ENCODE data around the gene ERVH48-1.
"Not testable (repeated sequence)": the region's sequence is repeated elsewhere in the genome, so short reads cannot be mapped to it uniquely, and the experiment has no call there.

ERVH48-1 gene

DNA sequence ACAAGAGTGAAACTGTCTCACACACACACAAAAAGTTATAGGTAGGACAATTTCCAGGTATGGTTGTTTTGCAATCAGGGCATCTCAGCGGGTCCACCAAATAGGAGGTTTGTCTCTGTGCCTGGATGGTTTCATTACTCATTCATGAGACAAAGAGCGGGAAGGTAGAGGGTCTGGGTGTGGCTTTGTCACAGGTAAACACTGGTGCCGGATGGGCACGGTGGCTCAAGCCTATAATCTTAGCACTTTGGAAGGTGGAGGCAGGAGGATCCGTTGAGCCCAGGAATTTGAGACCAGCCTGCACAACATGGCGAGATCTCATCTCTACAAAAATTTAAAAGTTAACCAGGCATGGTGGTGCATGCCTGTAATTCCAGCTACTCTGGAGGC, 16.3 kb upstream of the ERVH48-1 start:
- DNase-seq: peak in 1 of 10 donors; percentile 41
- intact Hi-C loops (cut with DNase I): no loop called here

DNA sequence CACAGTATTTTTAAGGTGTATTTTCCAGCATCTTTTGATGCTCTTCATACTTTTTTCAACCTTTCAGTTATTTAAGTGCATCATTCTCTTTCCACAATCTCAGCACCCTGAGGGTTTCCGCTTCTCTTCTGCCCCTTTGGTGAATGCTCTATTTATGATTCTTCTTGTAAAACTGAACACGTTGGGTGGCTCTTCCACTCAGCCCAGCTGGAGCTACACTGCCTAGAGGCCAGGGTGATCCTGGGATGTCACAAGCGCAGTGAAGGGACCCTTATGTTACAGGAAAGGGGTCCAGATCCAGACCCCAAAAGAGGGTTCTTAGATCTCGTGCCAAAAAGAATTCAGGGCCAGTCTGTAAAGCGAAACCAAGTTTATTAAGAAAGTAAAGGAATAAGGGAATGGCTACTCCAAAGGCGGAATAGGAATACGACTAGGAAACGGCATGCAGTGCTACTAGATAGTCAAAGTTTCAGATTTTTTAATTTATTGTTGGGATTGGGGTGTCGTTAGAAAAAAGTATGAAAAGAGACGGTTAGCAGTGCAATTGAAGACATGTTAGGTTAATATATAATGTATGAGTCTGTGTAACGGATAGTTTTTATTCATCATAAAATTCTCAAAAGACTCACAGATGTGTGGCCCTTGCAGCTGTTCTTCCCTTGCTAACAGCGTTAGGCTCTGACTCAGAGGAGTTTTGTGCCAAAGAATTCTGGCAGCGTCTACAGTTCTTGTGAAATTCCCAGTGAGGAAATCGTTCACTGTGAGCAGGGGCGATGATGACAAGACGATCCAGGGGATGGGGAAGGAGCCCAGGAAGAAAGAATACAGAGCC, 14.4 kb upstream of the ERVH48-1 start:
- peak in 8 of 10 donors; percentile 25 to 92 (median 66) for DNase-seq
- intact Hi-C loops (cut with DNase I): no loop called here

DNA sequence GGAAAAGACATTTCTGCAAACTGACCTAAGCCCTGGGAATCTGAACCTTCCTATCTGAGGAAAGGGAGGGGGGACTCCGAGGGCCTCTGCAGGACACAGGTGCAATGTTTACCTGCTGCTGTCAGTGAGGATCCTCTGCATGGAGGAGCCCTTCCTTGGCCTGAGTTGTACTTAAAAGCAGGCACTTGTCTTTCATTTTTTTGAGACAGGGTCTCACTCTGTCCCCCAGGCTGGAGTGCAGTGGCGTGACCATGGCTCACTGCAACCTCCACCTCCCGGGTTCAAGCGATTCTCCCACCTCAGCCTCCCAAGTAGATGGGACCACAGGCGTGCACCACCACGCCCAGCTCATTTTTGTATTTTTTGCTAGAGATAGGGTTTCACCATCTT, 13.2 kb upstream of the ERVH48-1 start:
- DNase-seq; intact Hi-C loops (cut with DNase I): not testable (repeated sequence)

DNA sequence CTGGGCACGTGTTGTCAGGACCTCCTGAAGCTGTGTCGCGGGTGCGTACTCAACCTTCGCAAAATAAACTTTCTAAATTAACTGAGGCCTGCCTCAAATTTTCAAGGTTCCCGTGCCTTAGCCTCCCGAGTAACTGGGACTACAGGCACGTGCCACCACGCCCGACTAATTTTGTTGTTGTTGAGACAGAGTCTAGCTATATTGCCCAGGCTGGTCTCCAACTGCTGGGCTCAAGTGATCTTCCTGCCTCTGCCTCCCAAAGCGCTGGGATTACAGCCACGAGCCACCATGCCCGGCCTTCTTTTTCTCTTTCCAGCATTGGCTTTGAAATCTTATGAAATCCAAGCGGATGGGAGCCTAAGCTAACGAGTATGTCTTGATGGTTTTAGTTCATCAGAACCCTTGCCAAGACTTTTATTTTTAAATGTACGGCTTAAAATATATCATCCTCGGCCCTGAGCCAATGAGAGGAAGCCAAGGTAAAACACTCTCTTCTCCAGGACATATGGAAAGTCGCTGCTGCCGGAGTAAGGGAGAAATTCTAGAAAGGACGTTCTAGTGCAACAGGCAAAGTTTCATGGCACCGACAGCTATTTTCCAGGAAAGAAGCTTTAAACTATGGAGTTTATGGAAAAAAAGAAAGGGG, 12.7 kb upstream of the ERVH48-1 start:
- intact Hi-C loops (cut with DNase I): no loop called here
- no peak for DNase-seq

DNA sequence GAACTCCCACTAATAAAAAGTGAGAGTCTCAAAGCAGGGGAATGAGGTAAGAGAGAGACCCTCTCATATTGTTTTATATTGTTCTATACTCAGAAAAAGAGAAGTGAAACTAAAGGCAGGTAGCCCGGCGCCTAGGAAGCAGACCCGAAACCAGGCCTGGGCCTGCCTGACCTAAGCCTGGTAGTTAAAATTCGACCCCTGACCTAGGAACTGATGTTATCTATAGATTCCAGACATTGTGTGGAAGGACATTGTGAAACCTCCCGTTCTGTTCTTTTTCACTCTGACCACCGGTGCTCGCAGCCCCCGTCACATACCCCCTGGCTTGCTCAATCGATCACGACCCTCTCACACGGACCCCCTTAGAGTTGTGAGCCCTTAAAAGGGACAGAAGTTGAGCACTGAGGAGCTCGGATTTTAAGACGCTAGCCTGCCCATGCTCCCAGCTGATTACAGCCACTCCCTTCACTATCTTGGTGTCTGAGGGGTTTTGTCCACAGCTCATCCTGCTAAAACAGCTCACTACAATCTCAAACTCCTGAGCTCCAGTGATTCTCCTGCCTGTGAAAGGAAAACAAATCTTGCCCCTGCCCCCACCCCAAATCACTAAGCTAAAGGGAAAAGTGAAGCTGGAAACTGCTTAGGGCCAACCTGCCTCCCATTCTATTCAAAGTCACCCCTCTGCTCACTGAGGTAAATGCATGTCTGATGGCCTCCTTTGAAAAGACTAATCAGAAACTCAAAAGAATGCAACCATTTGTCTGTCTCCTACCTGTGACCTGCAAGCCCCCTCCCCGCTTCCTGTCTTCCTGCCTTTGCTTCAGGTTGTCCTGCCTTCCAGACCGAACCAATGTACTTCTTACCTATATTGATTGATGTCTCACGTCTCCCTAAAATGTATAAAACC, 11.9 kb upstream of the ERVH48-1 start:
- DNase-seq: peak in 1 of 10 donors; percentile 49
- intact Hi-C loops (cut with DNase I): not testable (repeated sequence)

DNA sequence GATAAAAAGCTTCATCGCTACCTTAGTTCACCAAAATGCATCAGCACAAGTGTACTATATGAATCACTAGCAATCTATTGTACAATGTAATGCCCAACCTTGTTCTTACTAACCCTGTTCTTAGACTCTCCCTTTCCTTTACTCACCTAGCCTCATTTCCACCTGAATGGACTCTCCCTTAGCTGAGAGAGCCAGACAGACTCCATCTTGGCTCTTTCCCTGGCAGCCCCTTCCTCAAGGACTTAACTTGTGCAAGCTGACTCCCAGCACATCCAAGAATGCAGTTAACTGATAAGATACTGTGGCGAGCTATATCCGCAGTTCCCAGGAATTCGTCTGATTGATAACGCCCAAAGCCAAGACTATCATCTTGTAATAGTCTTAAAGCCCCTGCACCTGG, 10.9 kb upstream of the ERVH48-1 start:
- DNase-seq; intact Hi-C loops (cut with DNase I): not testable (repeated sequence)

DNA sequence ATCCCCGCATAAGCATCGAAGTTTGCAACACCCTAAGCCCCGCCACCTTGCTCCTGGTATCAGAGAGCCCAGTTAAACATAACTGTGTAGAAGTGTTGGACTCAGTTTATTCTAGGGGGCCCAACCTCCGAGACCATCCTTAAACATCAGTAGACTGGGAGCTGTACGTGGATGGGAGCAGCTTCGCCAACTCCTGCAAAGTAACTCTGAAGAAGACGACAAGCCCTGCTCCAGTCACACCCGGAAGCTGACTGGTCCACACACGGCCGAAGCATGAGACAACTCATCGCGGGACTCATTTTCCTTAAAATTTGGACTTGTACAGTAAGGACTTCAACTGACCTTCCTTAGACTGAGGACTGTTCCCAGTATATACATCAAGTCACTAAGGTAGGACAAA, 8.5 kb upstream of the ERVH48-1 start:
- intact Hi-C loops (cut with DNase I): not testable (repeated sequence)

DNA sequence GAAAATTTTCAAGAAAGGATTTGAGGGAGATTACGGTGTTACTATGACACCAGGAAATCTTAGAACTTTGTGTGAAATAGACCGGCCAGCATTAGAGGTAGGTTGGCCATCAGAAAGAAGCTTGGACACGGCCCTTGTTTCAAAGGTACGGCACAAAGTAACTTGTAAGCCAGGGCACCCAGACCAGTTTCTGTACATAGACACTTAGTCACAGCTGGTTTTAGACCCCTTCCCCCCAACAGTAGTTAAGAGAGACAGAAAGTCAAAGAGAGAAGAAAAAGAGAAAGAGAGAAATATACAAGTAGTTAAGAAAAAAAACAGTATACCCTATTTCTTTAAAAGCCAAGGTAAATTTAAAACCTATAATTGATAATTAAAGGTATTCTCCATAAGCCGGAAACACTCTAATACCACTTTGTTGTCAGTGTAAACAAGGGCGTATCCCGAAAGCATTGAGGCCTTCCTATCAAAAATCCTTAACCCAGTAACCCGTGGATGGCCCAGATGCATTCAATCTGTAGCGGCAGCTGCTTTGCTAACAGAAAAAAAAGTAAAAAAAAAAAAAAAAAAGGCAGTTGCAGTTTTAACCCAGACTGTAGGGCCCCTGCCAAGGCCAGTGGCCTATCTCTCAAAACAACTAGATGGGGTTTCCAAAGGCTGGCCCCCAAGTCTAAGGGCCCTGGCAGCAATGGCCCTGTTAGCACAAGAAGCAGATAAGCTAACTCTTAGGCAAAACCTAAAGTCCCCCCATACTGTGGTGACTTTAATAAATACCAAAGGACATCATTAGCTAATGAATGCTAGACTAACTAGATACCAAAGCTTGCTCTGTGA, 7.9 kb upstream of the ERVH48-1 start:
- DNase-seq; intact Hi-C loops (cut with DNase I): not testable (repeated sequence)

More for the DNA sequence above, 8.5 kb upstream of the ERVH48-1 start:
- DNase-seq: not testable (repeated sequence)

DNA sequence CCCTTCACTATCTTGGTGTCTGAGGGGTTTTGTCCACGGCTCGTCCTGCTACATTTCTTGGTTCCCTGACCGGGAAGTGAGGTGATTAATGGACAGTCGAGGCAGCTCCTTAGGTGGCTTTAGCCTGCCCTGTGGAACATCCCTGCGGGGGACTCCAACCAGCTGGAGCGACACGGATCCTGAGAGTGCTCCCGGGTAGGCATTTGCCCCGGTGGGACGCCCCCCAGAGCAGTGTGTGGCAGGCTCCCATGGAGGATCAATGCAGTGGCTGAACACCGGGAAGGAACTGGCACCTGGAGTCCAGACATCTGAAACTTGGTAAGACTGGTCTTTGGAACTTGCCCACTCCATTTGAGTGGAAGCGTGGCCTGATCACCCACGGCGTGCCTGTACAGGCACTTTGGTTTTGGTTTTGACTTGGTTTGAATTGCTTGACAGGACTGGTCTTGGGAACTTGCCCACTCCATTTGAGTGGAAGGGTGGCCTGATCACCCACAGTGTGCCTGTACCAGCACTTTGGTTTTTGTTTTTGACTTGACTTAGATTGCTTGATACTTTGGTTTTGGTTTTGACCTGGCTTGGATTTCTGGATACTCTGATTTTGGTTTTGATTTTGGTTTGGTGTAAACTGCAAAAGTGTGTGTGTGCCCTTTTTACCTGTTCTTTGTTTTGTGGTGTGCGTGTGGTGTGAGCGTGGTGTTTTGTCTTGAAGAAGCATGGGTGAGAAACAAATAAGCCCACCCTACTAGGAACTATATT, 7.1 kb upstream of the ERVH48-1 start:
- intact Hi-C loops (cut with DNase I); DNase-seq: not testable (repeated sequence)

DNA sequence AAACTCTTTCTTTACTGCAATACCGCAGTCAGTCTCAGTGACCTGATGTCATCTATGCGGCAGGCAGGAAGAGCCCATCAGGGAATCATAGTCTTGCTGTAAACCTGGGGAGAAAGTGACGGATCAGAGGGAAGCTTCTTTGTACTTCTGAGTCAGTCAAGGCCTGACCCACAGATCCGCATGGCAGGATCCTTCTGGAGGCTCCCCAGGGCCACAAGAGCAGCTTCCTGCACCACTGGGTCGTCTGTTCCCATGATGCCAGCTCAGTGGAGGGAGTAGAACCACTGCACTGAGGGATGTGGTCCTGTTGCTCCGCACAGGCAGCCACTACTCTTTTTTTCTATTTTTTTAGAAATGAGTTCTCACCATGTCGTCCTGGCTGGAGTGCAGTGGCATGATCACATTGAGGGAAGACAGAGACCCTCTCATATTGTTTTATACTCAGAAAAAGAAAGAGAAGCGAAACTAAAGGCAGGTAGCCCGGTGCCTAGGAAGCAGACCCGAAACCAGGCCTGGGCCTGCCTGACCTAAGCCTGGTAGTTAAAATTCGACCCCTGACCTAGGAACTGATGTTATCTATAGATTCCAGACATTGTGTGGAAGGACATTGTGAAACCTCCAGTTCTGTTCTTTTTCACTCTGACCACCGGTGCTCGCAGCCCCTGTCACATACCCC, 6.3 kb upstream of the ERVH48-1 start:
- intact Hi-C loops (cut with DNase I): no loop called here
- no peak for DNase-seq

DNA sequence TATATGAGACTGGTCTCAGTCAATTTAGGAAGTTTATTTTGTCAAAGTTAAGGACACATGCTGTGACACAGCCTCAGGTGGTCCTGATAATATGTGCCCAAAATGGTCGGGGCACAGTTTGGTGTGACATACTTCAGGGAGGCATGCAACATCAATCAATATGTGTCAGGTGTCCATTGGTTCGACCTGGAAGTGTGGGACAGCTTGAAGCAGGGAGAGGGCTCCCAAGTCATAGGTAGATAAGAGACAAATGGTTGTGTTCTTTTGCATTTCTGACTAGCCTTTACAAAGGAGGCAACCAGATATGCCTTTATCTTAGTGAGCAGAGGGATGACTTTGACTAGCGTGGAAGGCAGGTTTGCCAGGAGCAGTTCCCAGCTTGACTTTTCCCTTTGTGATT, 4.5 kb upstream of the ERVH48-1 start:
- intact Hi-C loops (cut with DNase I): loop anchor here (10.0 kb wide), 1 partner anchor 45 kb away; the partner anchor contains the start of gene PKNOX1
- DNase-seq: no peak

DNA sequence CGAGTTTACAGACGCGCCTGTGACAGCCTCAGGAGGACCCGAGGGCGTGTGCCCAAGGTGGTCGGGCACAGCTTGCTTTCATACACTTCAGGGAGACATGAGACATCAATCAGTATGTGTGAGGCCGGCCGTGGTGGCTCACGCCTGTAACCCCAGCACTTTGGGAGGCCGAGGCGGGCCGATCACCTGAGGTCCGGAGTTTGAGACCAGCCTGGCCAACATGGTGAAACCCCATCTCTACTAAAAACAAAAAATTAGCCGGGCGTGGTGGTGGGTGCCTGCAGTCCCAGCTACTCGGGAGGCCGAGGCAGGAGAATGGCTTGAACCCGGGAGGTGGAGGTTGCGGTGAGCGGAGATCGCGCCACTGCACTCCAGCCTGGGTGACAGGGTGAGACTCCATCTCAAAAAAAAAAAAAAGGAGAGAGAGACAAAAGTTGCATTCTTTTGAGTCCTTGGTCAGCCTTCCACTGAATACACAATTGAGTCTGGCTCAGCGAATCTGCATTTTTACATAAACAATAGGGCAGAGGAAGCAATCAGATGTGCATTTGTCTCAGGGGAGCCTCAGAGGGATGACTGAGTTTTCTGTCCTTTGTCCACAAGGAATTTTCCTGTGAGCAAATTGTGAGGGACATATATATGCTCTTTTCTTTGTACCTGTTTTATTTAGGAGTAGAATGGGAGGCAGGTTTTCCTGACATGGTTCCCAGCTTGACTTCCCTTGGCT, 2.2 kb upstream of the ERVH48-1 start:
- not testable (repeated sequence) for DNase-seq
- intact Hi-C loops (cut with DNase I): loop anchor here (10.0 kb wide), 1 partner anchor 47 kb away; the partner anchor contains the start of gene PKNOX1

DNA sequence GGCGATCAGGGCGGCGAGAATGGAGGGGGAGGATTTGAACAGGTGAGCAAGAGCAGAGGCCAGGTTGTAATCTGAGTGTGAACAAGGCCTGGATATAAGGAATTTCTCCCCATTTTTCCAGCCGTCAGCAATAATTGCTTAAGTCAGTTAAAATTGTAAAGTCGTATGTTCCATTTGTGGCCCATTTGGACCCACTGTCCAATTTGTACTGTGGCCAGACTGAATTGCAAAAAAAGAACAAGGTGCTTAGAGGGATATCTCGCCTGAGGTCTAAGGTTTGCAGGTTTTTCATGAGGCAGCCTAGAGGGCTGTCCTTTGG, 1.0 kb downstream of the ERVH48-1 start:
- intact Hi-C loops (cut with DNase I): loop anchor here (10.0 kb wide), 1 partner anchor 50 kb away; the partner anchor contains the start of gene PKNOX1
- DNase-seq: peak in 1 of 10 donors; percentile 74

DNA sequence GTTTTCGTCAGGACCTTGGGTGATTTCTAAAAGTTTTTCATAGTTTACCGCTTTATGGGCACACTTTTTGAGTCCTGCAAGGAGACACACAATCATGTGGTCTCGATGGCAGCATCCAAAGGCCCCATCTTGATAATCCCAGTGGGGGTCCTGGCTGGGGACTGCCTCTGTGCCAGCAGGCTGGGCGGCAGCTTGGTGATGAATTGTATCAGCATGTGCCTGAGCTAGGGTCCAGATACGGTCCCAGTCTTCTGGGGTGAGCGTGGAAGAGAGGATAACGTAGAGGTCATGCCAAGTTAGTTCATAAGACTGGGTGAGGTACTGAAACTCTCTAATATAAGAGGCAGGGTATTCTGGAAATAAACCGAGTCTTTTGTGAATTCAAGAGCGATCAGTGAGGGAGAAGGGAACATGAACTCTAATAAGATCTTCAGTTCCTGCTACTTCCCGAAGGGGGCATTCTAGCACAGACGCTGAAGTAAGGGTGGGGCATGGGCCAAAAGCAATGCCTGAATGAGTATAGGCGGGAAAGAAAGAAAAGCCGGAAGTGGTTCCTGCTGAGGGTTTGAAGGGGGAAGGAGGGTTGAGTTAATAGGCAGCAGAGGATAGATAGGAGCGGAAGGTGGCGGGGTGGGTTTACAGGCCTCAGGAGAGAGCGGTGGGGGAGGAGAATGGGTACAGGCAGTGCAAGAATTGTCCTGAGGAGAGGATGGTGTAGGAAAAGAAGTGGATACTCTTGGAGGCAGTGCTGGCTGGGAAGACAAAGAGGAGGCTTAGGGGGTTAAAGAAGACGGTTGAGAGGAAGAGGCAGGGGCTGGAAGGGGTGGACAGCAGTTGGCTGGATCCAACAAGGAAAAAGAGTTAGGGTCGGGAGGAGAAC, 1.6 kb downstream of the ERVH48-1 start:
- DNase-seq: peak in 8 of 10 donors; percentile 39 to 93 (median 67)

DNA sequence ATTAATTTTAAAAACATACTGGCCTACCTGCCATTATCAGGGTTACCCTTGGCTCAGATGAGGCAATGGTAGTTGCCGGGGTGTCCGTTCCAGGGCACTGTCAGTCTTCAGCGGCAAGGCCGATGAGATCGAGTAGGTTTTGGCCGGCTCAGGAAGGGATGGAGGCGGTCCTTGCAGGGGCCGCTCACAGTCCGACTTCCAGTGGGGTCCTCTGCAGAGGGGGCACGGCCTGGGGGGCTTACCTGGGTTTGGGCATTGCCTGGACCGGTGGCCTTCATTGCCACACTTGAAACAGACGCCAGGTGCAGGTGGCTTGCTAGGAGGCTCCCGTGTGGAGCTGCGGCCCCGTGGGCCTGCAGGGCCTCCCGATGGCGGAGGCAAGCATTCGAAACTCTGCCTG, 2.5 kb downstream of the ERVH48-1 start:
- intact Hi-C loops (cut with DNase I): loop anchor here (10.0 kb wide), 1 partner anchor 52 kb away; the partner anchor contains the start of gene PKNOX1
- DNase-seq: peak in 1 of 10 donors; percentile 77

More for the DNA sequence above, 1.6 kb downstream of the ERVH48-1 start:
- intact Hi-C loops (cut with DNase I): loop anchor here (10.0 kb wide), 1 partner anchor 51 kb away; the partner anchor contains the start of gene PKNOX1

DNA sequence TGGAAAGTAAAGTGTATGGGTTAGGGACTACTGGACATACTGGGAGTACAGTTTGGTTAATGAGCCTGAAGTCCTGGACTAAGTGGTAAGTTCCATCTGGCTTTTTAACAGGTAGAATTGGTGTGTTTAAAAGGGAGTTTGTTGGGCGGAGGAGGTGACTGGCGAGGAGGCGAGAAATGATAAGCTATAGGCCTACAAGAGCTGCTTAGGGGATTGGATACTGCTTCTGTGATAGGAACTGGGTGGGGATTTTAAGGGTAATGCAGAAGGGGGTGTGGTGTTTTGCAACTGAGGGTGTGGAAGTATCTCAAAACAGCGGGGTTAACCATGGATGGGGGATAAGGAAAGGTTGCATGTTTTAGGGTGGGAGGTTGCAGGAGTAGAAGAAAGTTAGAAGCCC, 3.5 kb downstream of the ERVH48-1 start:
- DNase-seq: peak in 1 of 10 donors; percentile 5
- intact Hi-C loops (cut with DNase I): loop anchor here (10.0 kb wide), 1 partner anchor 53 kb away; the partner anchor contains the start of gene PKNOX1

DNA sequence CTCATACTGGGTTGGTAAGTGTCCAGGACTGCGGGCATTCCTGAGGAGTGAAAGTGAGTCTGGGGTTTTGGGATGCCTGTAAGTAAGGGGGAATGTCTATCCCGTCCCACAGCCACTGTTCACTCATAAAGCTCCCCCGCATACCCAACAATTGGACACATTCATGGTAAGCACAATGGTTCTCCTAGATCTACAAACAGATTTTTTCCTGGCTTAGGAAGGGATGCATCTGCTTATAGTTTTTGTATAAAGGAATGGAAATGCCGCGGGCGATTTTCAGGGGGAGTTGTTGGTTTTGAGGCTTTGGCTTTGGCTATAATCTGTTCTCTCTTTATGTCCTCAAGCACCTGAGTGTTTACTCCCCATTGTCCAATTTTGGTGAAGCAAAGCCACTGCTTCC, 7.1 kb downstream of the ERVH48-1 start:
- intact Hi-C loops (cut with DNase I): no loop called here
- DNase-seq: no peak
